Transverse colon (tissue), 4 donors: ENCODE measurements around the gene RBBP7.

Source experiments
- EP300 ChIP-seq: sonication (generic); formaldehyde crosslinking; IDR thresholded peaks from one replicate; pipeline ENCODE4 v1.6.1; 2017; ENCODE audit warnings: antibody characterized with exemption, low read depth
- POLR2AphosphoS5 ChIP-seq, 3 donors: sonication (generic); formaldehyde crosslinking; IDR thresholded peaks; one replicate each; pipeline ENCODE4 v1.6.1; 2016; ENCODE audit warnings: antibody characterized with exemption in 3 of 3
- TF ChIP-seq, protein P1 (sequence below), 5 experiments: fragments of 200-600 bp in 3 of 5; fragments of 450-650 bp in 2 of 5; sonication (generic) in 3 of 5; IDR thresholded peaks; 1 replicate in 2 of 5; 2 replicates in 3 of 5; pipeline ENCODE4 v1.5.1; 2016 to 2017; ENCODE audit warnings: antibody characterized with exemption in 5 of 5, inconsistent platforms in 3 of 5, mild to moderate bottlenecking in 2 of 5, moderate library complexity in 1 of 5

DNA sequence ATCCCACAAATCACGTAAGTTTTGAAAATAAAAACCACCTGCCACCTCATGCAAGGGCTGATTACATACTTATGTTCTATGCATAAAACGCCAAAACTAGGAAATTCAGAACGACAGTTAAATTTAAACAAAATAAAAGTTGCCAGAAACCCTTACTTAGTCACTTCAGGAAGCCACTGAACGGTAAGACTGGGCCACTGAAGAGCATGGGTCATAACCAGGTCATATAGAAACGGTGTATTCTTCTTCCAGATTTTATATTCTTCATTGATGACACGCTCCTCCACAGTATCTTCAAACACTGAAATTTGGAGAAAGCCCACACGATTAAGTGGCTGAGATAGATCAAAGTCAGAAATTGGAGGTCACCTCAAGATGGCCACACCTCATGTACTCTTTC, 1.2 kb downstream of the RBBP7 start:
- no peak for TF ChIP-seq POLR2AphosphoS5 (IDR thresholded peaks at IDR 0.05)
- TF ChIP-seq, protein P1, sequence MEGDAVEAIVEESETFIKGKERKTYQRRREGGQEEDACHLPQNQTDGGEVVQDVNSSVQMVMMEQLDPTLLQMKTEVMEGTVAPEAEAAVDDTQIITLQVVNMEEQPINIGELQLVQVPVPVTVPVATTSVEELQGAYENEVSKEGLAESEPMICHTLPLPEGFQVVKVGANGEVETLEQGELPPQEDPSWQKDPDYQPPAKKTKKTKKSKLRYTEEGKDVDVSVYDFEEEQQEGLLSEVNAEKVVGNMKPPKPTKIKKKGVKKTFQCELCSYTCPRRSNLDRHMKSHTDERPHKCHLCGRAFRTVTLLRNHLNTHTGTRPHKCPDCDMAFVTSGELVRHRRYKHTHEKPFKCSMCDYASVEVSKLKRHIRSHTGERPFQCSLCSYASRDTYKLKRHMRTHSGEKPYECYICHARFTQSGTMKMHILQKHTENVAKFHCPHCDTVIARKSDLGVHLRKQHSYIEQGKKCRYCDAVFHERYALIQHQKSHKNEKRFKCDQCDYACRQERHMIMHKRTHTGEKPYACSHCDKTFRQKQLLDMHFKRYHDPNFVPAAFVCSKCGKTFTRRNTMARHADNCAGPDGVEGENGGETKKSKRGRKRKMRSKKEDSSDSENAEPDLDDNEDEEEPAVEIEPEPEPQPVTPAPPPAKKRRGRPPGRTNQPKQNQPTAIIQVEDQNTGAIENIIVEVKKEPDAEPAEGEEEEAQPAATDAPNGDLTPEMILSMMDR (IDR thresholded peaks at IDR 0.05) = no peak
- TF ChIP-seq EP300 = no peak
